Measurements from ENCODE around the gene RALGAPA1.
"Not testable (repeated sequence)": the region's sequence is repeated elsewhere in the genome, so short reads cannot be mapped to it uniquely, and the experiment has no call there.

RALGAPA1 gene

GRCh38 chr14:35776823-35777222 lies 32.3 kb downstream of the RALGAPA1 start:
- DNase-seq (ENCODE audit: extremely low read depth, insufficient read length) = no peak
- H3K27me3 ChIP-seq (replicated peaks; ENCODE audit: control insufficient read depth, insufficient read depth, low read length) = no peaks in the 10 kb centered on the region
- H3K4me3 ChIP-seq (replicated peaks; ENCODE audit: low read depth, low read length) = no peak overlapping the region
- no peaks in the 10 kb centered on the region for H3K36me3 ChIP-seq (ENCODE audit: control insufficient read depth, insufficient read depth, low read length)
- TF ChIP-seq, protein P1, sequence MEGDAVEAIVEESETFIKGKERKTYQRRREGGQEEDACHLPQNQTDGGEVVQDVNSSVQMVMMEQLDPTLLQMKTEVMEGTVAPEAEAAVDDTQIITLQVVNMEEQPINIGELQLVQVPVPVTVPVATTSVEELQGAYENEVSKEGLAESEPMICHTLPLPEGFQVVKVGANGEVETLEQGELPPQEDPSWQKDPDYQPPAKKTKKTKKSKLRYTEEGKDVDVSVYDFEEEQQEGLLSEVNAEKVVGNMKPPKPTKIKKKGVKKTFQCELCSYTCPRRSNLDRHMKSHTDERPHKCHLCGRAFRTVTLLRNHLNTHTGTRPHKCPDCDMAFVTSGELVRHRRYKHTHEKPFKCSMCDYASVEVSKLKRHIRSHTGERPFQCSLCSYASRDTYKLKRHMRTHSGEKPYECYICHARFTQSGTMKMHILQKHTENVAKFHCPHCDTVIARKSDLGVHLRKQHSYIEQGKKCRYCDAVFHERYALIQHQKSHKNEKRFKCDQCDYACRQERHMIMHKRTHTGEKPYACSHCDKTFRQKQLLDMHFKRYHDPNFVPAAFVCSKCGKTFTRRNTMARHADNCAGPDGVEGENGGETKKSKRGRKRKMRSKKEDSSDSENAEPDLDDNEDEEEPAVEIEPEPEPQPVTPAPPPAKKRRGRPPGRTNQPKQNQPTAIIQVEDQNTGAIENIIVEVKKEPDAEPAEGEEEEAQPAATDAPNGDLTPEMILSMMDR (IDR thresholded peaks at IDR 0.05; ENCODE audit: insufficient read depth, low read length, poor library complexity, severe bottlenecking) = no peak

DNA sequence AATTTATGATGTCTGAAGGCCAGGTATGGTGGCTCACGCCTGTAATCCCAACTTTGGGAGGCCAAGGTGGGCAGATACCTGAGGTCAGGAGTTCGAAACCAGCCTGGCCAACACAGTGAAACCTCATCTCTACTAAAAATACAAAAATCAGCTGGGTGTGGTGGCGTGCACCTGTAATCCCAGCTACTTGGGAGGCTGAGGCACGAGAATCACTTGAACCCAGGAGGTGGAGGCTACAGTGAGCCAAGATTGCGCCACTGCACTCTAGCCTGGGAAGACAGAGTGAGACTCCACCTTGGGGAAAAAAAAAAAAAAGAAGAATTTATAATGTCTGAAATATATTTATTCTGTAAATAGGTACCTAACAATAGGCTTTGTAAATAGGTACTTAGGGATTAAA lies 33.0 kb downstream of the RALGAPA1 start:
- not testable (repeated sequence) for H3K4me3 ChIP-seq (replicated peaks; ENCODE audit: low read depth, low read length); H3K27me3 ChIP-seq (replicated peaks; ENCODE audit: control insufficient read depth, insufficient read depth, low read length); H3K36me3 ChIP-seq (ENCODE audit: control insufficient read depth, insufficient read depth, low read length); DNase-seq (ENCODE audit: extremely low read depth, insufficient read length)

DNA sequence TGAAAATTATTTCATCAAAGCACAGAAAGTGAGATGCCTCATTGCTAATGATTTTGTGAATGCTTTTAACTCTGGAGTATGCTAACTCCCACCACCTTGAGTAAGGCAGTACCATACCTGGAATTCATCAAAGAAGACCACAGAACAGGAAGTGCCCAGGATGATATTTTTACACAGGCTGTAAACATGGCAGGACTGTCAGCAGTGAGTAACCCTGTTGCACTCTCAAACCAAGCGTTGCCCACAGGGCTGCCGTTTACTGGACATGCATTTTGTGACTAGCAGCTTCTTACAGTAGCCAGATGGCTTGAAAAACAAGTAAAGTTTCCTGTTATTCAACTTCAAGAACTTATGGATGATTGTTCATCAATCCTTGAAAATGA lies 42.4 kb downstream of the RALGAPA1 start:
- H3K36me3 ChIP-seq (ENCODE audit: control insufficient read depth, insufficient read depth, low read length) = no peaks in the 10 kb centered on the region
- TF ChIP-seq, protein P1 (IDR thresholded peaks at IDR 0.05; ENCODE audit: insufficient read depth, low read length, poor library complexity, severe bottlenecking) = no peak
- no peaks in the 10 kb centered on the region for H3K27me3 ChIP-seq (replicated peaks; ENCODE audit: control insufficient read depth, insufficient read depth, low read length)
- no peak overlapping the region for H3K4me3 ChIP-seq (replicated peaks; ENCODE audit: low read depth, low read length)
- DNase-seq (ENCODE audit: extremely low read depth, insufficient read length) = no peak

DNA sequence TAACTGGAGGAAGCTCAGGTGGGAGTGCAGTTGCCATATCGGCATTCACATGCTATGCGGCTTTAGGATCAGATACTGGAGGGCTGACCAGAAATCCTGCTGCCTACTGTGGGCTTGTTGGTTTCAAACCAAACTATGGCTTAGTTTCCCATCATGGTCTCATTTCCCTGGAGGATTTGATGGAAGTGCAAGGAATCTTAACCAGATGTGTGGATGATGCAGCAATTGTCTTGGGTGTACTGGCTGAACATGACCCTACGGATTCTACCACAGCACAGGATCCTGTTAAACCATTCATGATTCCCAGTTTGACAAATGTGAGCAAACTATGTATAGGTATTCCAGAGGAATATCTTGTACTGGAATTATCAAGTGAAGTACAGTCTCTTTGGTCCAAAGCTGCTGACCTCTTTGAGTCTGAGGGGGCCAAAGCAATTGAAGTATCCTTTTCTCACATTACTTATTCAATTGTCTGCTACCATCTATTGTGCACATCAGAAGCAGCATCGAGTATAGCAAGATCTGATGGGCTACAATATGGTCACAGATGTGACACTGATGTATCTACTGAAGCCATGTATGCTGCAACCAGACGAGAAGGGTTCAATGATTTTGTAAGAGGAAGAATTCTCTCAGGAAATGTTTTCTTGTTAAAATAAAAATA lies 42.9 kb downstream of the RALGAPA1 start:
- DNase-seq (ENCODE audit: extremely low read depth, insufficient read length) = no peak
- Histone ChIP-seq H3K36me3 (ENCODE audit: control insufficient read depth, insufficient read depth, low read length) (no peaks in the 10 kb centered on the region), H3K4me3 (replicated peaks; ENCODE audit: low read depth, low read length) (no peak overlapping the region), H3K27me3 (replicated peaks; ENCODE audit: control insufficient read depth, insufficient read depth, low read length) (no peaks in the 10 kb centered on the region)
- TF ChIP-seq, protein P1 (IDR thresholded peaks at IDR 0.05; ENCODE audit: insufficient read depth, low read length, poor library complexity, severe bottlenecking) = no peak

- TF ChIP-seq, protein P1 (IDR thresholded peaks at IDR 0.05; ENCODE audit: insufficient read depth, low read length, poor library complexity, severe bottlenecking) = no peak
- H3K36me3 ChIP-seq (ENCODE audit: control insufficient read depth, insufficient read depth, low read length) = no peaks in the 10 kb centered on the region
- no peak overlapping the region for H3K4me3 ChIP-seq (replicated peaks; ENCODE audit: low read depth, low read length)
- no peak for DNase-seq (ENCODE audit: extremely low read depth, insufficient read length)
- H3K27me3 ChIP-seq (replicated peaks; ENCODE audit: control insufficient read depth, insufficient read depth, low read length) = no peaks in the 10 kb centered on the region
Measured at GRCh38 chr14:35761922-35762321, 47.2 kb downstream of the RALGAPA1 start.

DNA sequence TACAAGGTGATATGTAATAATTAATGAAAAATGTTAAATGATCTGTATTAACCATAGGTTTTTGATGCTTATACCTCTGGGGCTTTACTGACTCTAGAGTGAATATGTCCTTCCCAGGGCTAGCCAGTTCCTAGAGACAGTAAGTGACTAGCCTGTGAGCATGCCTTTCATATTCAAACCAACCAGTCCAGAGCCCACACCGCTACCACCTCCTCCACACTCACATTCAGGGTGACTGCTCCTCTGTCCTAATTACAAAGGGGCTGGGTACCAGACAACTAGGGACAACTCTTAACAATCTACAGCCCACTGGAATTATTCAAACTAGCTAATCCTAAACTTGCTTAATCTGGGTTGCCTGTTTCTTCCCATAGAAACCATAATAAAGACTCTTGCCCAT lies 49.0 kb downstream of the RALGAPA1 start:
- no peak for DNase-seq (ENCODE audit: extremely low read depth, insufficient read length)
- H3K36me3 ChIP-seq (ENCODE audit: control insufficient read depth, insufficient read depth, low read length) = no peaks in the 10 kb centered on the region
- TF ChIP-seq, protein P1 (IDR thresholded peaks at IDR 0.05; ENCODE audit: insufficient read depth, low read length, poor library complexity, severe bottlenecking) = no peak
- no peak overlapping the region for H3K4me3 ChIP-seq (replicated peaks; ENCODE audit: low read depth, low read length)
- H3K27me3 ChIP-seq (replicated peaks; ENCODE audit: control insufficient read depth, insufficient read depth, low read length) = no peaks in the 10 kb centered on the region

Data from GM06990 (cell line).